Measurements from ENCODE around the gene FSD1L. TPM values are rescaled to one million over a fixed set of nuclear protein-coding genes. Genes with fewer than 3 reads are reported as not detected.

FSD1L gene
- total and polyA plus RNA-seq, 2 experiments from 2014 or later, result 5.2 to 7.1 TPM

- Histone ChIP-seq H4K20me1 (replicated peaks; ENCODE audit: insufficient read depth) (no peaks in the 10 kb centered on the region), H3K9me2 (ENCODE audit: insufficient read depth) (no peaks in the 10 kb centered on the region), H3K36me3 (ENCODE audit: insufficient read depth) (no peaks in the 10 kb centered on the region), H3K27ac (ENCODE audit: low read depth) (no peak overlapping the region), H3F3A (replicated peaks; ENCODE audit: low read depth) (no peaks in the 10 kb centered on the region), H3K79me2 (replicated peaks; ENCODE audit: insufficient read depth) (no peaks in the 10 kb centered on the region), H3K4me1 (ENCODE audit: insufficient read depth) (no peaks in the 10 kb centered on the region), H2AFZ (no peak overlapping the region), H3K4me2 (no peak overlapping the region), H3K4me3 (no peak overlapping the region), H3K27me3 (ENCODE audit: insufficient read depth) (no peaks in the 10 kb centered on the region)
- DNase-seq (ENCODE audit: low spot score), result peak; percentile 33
- ATAC-seq, result peak; percentile 55; the same call in 2 of the 3 replicates
- no peaks in the 10 kb centered on the region for H3K4me1 Mint-ChIP-seq
- H3K4me3 Mint-ChIP-seq, result no peak overlapping the region
- no peak overlapping the region for H3K27ac Mint-ChIP-seq
- no peaks in the 10 kb centered on the region for H3K36me3 Mint-ChIP-seq (ENCODE audit: low read depth)
- no peaks in the 10 kb centered on the region for H3K9me3 Mint-ChIP-seq
- peak; percentile 59 for TF ChIP-seq CTCF (conservative IDR thresholded peaks at IDR 0.05; ENCODE audit: low read depth in 2 of 2)
- no peak for TF ChIP-seq CREB1 (CRISPR knock-in tag; IDR thresholded peaks at IDR 0.05; ENCODE audit: low read depth)
- peaks cover 2% of the 10 kb centered on the region for H3K27me3 Mint-ChIP-seq (ENCODE audit: insufficient read depth, low read depth, poor library complexity)
Measured at GRCh38 chr9:105425816-105426433, 21.9 kb upstream of the FSD1L start.

GRCh38 chr9:105426657-105427056, 21.2 kb upstream of the FSD1L start:
- H3K27me3 Mint-ChIP-seq (ENCODE audit: insufficient read depth, low read depth, poor library complexity), result peaks cover 2% of the 10 kb centered on the region
- H3K9me2 ChIP-seq (ENCODE audit: insufficient read depth), result no peaks in the 10 kb centered on the region
- DNase-seq (ENCODE audit: low spot score), result no peak
- no peaks in the 10 kb centered on the region for H4K20me1 ChIP-seq (replicated peaks; ENCODE audit: insufficient read depth)
- H3K36me3 ChIP-seq (ENCODE audit: insufficient read depth), result no peaks in the 10 kb centered on the region
- no peaks in the 10 kb centered on the region for H3K79me2 ChIP-seq (replicated peaks; ENCODE audit: insufficient read depth)
- no peaks in the 10 kb centered on the region for H3K36me3 Mint-ChIP-seq (ENCODE audit: low read depth)
- no peak overlapping the region for H2AFZ ChIP-seq
- no peak overlapping the region for H3K4me2 ChIP-seq
- no peaks in the 10 kb centered on the region for H3K27me3 ChIP-seq (ENCODE audit: insufficient read depth)
- no peaks in the 10 kb centered on the region for H3K4me1 Mint-ChIP-seq
- no peak overlapping the region for H3K4me3 Mint-ChIP-seq
- H3K27ac ChIP-seq (ENCODE audit: low read depth), result no peak overlapping the region
- H3K4me3 ChIP-seq, result no peak overlapping the region
- H3K27ac Mint-ChIP-seq, result no peak overlapping the region
- no peak for ATAC-seq
- H3K4me1 ChIP-seq (ENCODE audit: insufficient read depth), result no peaks in the 10 kb centered on the region
- no peaks in the 10 kb centered on the region for H3F3A ChIP-seq (replicated peaks; ENCODE audit: low read depth)
- no peaks in the 10 kb centered on the region for H3K9me3 Mint-ChIP-seq
- TF ChIP-seq CREB1 (CRISPR knock-in tag; IDR thresholded peaks at IDR 0.05; ENCODE audit: low read depth) (no peak), EZH2phosphoT487 (IDR thresholded peaks at IDR 0.05; ENCODE audit: unreplicated experiment) (no peak), EZH2 (IDR thresholded peaks at IDR 0.05; ENCODE audit: low read depth, unreplicated experiment) (no peak), NANOG (IDR thresholded peaks at IDR 0.05; ENCODE audit: borderline replicate concordance) (no peak), JUNB (IDR thresholded peaks at IDR 0.05; ENCODE audit: unreplicated experiment) (no peak), CTCF (conservative IDR thresholded peaks at IDR 0.05; ENCODE audit: low read depth in 2 of 2) (no peak), ETS1 (IDR thresholded peaks at IDR 0.05) (no peak), ZNF114 (CRISPR knock-in tag; IDR thresholded peaks at IDR 0.05) (no peak), REST (IDR thresholded peaks at IDR 0.05; ENCODE audit: unreplicated experiment) (no peak)
